SU-DHL-6 (cell line): Measurements from ENCODE around the gene ADCY3.

ENCODE experiments used
- H2AFZ ChIP-seq: fragments of 200-600 bp; sonication (generic); 2 replicates; pipeline ENCODE4 v1.6.1; 2014; ENCODE audit warnings: low read depth, mild to moderate bottlenecking, moderate library complexity, mixed read lengths, antibody characterized with exemption, low read length; ENCODE audit not compliant: severe bottlenecking
- H3F3A ChIP-seq: fragments of 200-600 bp; shearing (Covaris generic); 2 replicates; pipeline ENCODE4 v1.6.0; 2016; ENCODE audit warnings: antibody characterized with exemption, mild to moderate bottlenecking; ENCODE audit not compliant: insufficient read depth
- H3K27ac ChIP-seq: fragments of 200-600 bp; sonication (generic); 2 replicates; pipeline ENCODE4 v1.5.1; 2016; ENCODE audit warnings: low read depth, mild to moderate bottlenecking, low read length, moderate library complexity, mixed read lengths
- H3K27me3 ChIP-seq: fragments of 200-600 bp; sonication (generic), shearing (Covaris generic); 2 replicates; pipeline ENCODE4 v1.6.0; 2014; ENCODE audit warnings: mild to moderate bottlenecking, low read length
- H3K36me3 ChIP-seq: fragments of 200-600 bp; sonication (generic); 2 replicates; pipeline ENCODE4 v1.6.1; 2014; ENCODE audit warnings: mild to moderate bottlenecking, low read length, mixed read lengths
- H3K4me2 ChIP-seq: fragments of 300-600, 200-600 bp; shearing (Covaris generic), sonication (generic); 2 replicates; pipeline ENCODE4 v1.6.0; 2014; ENCODE audit warnings: low read length, low read depth, mild to moderate bottlenecking; ENCODE audit not compliant: poor library complexity, severe bottlenecking
- H3K4me3 ChIP-seq: fragments of 200-600 bp; sonication (generic); 2 replicates; pipeline ENCODE4 v1.5.1; 2014; ENCODE audit warnings: antibody characterized with exemption, low read length, mild to moderate bottlenecking, mixed read lengths; ENCODE audit not compliant: insufficient read depth, poor library complexity, severe bottlenecking
- H3K79me2 ChIP-seq: fragments of 200-600 bp; sonication (generic); 2 replicates; pipeline ENCODE4 v1.6.1; 2014; ENCODE audit warnings: mild to moderate bottlenecking, low read length, moderate library complexity; ENCODE audit not compliant: insufficient read depth
- H3K9ac ChIP-seq: fragments of 200-600 bp; sonication (generic); 2 replicates; pipeline ENCODE4 v1.7.0; 2014; ENCODE audit warnings: mild to moderate bottlenecking, low read length
- H3K9me2 ChIP-seq: fragments of 200-600 bp; sonication (generic); replicated peaks from 2 replicates; pipeline ENCODE4 v1.6.1; 2014; ENCODE audit warnings: low read length; ENCODE audit not compliant: insufficient read depth
- H3K9me3 ChIP-seq: fragments of 200-600 bp; sonication (generic); 2 replicates; pipeline ENCODE4 v1.6.1; 2014; ENCODE audit warnings: low read length, mixed read lengths; ENCODE audit not compliant: insufficient read depth
- H4K20me1 ChIP-seq: fragments of 200-600 bp; sonication (generic); 2 replicates; pipeline ENCODE4 v1.6.1; 2014; ENCODE audit warnings: low read depth, mild to moderate bottlenecking, antibody characterized with exemption, low read length, moderate library complexity, mixed read lengths
- CTCF ChIP-seq: fragments of 200-600 bp; sonication (generic); IDR thresholded peaks from one replicate; pipeline ENCODE4 v1.5.1; 2017; ENCODE audit warnings: antibody characterized with exemption, mild to moderate bottlenecking, low read length, moderate library complexity; ENCODE audit not compliant: insufficient read depth, poor library complexity, severe bottlenecking
- EZH2phosphoT487 ChIP-seq: fragments of 200-600 bp; sonication (generic), shearing (Covaris generic); conservative IDR thresholded peaks from 2 replicates; pipeline ENCODE4 v1.6.1; 2018; ENCODE audit warnings: mild to moderate bottlenecking, antibody characterized with exemption, low read length, moderate library complexity, mixed read lengths

Gene ADCY3

GRCh38 chr2:24830786-24831185 is 89.3 kb downstream of the ADCY3 start:
- Histone ChIP-seq H3K27ac (no peak overlapping the region), H3K9me3 (no peaks in the 10 kb centered on the region), H3K79me2 (no peaks in the 10 kb centered on the region), H3K27me3 (no peaks in the 10 kb centered on the region), H4K20me1 (no peaks in the 10 kb centered on the region), H3K36me3 (no peaks in the 10 kb centered on the region), H3F3A (peaks cover 6% of the 10 kb centered on the region; the same call in 1 of the 2 replicates), H3K4me3 (no peak overlapping the region), H3K9me2 (no peaks in the 10 kb centered on the region), H2AFZ (no peak overlapping the region), H3K4me2 (no peak overlapping the region), H3K9ac (no peak overlapping the region)
- TF ChIP-seq EZH2phosphoT487 (no peak), CTCF (no peak)

- Histone ChIP-seq H3K36me3 (no peaks in the 10 kb centered on the region), H4K20me1 (no peaks in the 10 kb centered on the region), H3K9me2 (no peaks in the 10 kb centered on the region), H3K4me3 (no peak overlapping the region), H3K4me2 (no peak overlapping the region), H3K79me2 (no peaks in the 10 kb centered on the region), H3K9ac (no peak overlapping the region), H3K27me3 (no peaks in the 10 kb centered on the region), H3K9me3 (no peaks in the 10 kb centered on the region), H3K27ac (no peak overlapping the region), H3F3A (peaks cover 6% of the 10 kb centered on the region; the same call in 1 of the 2 replicates), H2AFZ (no peak overlapping the region)
- TF ChIP-seq CTCF (no peak), EZH2phosphoT487 (no peak)
These were observed 89.7 kb downstream of the ADCY3 start for GRCh38 chr2:24830351-24830750.

- no peak overlapping the region for H3K9ac ChIP-seq
- peaks cover 6% of the 10 kb centered on the region; the same call in 1 of the 2 replicates for H3F3A ChIP-seq
- H3K4me3 ChIP-seq, result no peak overlapping the region
- H3K27ac ChIP-seq, result no peak overlapping the region
- H3K27me3 ChIP-seq, result no peaks in the 10 kb centered on the region
- H4K20me1 ChIP-seq, result no peaks in the 10 kb centered on the region
- no peaks in the 10 kb centered on the region for H3K9me2 ChIP-seq
- H3K9me3 ChIP-seq, result no peaks in the 10 kb centered on the region
- no peaks in the 10 kb centered on the region for H3K79me2 ChIP-seq
- H3K36me3 ChIP-seq, result no peaks in the 10 kb centered on the region
- H3K4me2 ChIP-seq, result no peak overlapping the region
- no peak for TF ChIP-seq EZH2phosphoT487
- no peak for TF ChIP-seq CTCF
- no peak overlapping the region for H2AFZ ChIP-seq
These were observed 91.6 kb downstream of the ADCY3 start for GRCh38 chr2:24828238-24828996.
